GM10266 (cell line): ENCODE measurements around the gene CES2.

ENCODE experiments used
- DNase-seq: peaks from one replicate; pipeline ENCODE4 v3.0.0; 2012; ENCODE audit errors: extremely low spot score
- TF ChIP-seq, protein P1 (sequence below): IDR thresholded peaks from 2 replicates; pipeline ENCODE4 v1.5.1; 2012; ENCODE audit warnings: mild to moderate bottlenecking, low read depth; ENCODE audit not compliant: control insufficient read depth, insufficient read depth; ENCODE audit errors: missing control alignments

Gene CES2

DNA sequence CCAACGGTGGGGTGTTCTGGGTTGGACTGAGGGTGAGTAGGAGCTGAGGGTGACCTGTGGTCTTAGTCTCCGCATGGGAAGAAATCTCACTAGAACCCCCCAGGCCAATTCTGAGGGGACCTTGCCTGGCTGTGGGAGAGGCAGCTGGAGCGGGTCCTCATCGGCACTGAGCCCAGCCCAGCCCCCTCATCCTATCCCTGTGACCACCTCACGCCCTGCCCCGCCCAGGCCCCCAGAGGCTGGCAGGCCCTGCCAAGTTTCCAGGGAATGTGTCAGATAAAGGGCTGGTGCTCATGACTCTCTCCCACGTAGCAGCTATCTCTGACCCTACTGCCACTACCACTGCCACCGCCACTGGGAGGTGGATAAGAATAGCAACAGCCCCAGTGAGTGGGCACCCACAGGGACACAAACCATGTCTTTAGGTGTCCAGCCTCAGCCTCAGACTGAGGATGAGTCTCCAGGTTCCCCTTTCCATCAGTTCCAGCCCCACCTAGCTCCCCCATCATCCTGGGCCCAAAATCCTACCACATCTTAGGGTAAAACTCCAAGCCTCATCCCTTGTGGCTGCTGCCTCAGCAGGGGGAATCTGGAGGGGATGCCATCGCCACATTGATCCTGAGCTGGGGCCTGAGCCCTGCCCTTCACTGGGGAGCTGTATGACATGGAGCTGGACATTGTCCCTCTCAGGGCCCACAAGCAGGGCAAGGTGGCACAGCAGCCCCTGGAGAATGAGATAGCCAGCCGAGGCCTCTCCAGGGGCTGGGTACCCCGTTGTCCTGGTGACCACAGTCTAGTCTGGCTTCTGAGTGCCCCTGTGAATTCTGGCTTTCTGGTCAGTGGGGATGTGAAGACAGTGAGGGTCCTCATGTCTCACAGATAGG lies 31.5 kb upstream of the CES2 start:
- TF ChIP-seq, protein P1, sequence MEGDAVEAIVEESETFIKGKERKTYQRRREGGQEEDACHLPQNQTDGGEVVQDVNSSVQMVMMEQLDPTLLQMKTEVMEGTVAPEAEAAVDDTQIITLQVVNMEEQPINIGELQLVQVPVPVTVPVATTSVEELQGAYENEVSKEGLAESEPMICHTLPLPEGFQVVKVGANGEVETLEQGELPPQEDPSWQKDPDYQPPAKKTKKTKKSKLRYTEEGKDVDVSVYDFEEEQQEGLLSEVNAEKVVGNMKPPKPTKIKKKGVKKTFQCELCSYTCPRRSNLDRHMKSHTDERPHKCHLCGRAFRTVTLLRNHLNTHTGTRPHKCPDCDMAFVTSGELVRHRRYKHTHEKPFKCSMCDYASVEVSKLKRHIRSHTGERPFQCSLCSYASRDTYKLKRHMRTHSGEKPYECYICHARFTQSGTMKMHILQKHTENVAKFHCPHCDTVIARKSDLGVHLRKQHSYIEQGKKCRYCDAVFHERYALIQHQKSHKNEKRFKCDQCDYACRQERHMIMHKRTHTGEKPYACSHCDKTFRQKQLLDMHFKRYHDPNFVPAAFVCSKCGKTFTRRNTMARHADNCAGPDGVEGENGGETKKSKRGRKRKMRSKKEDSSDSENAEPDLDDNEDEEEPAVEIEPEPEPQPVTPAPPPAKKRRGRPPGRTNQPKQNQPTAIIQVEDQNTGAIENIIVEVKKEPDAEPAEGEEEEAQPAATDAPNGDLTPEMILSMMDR = no peak
- DNase-seq = no peak

DNA sequence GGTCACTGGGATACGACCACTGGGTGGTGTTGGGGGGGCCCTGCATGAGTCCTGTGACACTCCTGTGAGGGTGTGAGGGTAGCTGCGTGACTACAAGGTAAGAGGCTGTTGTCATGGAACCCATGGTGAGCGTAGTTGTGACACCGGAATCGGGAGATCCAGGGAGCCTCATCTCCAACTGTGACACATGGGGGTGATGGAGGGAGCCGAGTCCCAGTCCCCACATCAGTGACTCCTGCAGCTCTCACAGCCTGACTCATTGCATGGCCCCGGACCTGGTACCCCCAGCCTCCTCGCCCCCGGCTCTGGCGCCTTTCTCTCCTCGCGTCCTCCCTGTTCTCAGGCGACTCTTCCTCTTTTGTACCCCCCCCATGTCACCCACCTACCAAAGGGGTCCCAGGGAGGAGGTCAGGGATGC lies 30.9 kb upstream of the CES2 start:
- no peak for DNase-seq
- TF ChIP-seq, protein P1 = no peak

DNA sequence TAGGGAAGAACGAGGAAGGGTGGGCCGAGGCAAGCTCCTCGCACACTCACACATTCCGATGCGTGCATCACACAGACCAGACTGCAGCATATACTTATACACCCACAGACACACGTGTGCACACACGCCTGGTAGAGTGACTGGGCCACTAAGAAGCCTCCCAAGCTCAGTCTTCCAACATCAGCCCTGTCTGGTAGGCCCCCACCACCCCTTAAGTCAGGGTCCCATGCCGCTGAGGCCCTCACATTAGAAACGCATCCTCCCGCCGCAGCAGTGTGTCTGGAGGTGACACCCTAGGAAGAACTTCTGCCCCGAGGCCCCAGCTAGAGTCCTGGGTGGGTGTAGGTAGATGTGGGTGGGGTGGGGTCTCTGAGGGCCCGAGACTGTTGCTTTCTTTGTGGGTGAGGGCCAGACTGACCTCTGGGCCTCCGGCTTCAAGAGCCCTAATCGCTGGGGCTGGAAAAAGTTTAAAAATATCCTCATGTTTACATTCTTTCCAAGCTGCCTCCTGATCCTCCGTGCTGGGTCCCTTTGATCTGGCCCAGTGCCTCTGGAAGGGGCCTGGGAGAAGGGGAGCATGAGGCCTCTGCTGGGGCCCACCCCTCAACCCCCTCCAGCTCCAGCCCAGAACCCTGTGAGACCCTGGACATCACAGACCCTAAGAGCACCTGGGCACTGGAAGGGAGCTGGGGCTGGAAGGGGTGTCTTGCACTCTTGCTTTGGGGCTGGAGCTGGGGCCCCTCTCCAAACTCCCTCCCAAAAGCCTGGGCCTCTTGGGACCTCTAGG lies 30.3 kb upstream of the CES2 start:
- TF ChIP-seq, protein P1 = no peak
- DNase-seq = no peak

DNA sequence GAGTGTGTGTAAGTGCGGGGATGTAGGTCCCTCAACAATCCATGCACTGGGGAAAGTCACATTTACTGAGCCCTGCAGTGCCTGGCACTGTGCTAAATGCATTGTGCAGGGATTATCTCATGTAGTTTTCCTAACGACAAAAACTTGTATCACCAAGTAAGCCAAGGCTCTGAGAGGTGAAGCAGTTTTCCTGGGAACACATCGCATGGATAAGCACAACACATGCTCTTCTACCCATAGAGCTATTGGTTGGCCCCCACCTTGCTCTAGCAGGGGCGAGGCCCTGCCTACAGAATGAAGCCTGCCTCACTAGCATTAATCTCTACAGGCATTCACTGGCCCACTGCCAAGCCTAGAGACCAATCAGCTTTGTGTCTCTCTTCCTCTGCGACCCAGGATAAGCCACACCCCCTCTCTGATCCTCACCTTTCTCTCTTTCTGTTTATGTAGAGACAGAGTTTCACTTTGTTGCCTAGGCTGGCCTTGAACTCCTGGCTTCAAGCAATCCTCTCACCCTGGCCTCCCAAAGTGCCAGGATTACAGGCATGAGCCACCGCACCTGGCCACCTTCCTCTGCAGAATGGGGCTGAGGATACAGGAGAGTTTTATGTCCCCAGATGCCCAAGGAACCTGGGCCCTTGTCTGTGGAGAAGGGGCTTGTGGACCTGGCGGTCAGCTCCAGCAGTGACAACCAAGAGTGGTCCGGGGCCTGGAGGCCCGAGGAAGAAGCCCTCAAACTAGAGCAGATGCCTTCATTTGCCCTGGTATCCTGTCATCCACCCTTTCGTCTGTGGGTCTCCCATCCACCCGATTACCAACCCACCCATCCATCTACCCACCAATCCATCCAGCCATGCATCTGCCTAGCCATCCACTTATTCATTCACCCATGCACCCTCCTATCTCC lies 29.4 kb upstream of the CES2 start:
- no peak for DNase-seq
- TF ChIP-seq, protein P1 = no peak

DNA sequence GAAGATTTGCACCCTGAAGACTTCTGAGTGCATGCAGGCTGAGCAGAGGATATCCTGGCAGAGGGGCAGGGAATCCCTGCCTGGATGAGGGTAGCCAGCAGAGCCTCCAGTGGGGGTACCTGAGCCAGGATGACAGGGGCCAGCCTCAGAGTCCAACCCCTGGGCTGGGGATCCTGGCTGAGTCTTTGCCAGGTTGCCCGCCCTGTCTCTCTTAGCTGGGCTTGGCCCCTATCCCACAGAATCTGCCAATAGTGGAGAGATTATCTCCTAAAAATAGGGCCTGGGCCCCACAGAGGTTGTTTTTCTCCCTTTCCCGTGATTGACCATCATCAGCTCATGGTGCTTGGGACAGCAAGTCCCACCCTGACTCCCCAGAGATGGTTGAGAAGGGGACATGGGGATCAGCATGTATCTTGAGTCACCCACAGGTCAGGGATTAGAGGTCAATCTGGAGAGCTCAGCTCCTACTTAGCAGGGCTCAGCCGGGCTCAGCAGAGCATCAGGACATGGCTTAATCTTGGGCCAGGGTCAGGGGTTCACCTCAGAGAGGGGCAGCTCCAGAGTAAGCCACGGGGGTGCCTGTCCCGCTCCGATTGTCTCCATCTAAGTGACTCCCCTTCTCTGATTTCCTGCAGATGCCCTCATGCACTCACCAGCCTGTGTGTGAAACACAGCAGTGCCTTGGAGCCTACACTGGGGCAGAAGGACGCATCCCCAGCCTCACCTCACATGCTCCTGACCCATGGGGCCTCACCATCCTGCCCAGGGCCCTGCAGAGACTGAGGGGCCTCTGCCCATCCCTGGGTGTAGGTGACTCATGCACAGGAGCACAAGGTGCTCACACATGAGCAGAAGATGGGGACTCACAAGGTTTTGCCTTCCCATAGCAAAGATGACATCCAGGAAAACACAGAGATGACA lies 28.1 kb upstream of the CES2 start:
- TF ChIP-seq, protein P1 = no peak
- no peak for DNase-seq

DNA sequence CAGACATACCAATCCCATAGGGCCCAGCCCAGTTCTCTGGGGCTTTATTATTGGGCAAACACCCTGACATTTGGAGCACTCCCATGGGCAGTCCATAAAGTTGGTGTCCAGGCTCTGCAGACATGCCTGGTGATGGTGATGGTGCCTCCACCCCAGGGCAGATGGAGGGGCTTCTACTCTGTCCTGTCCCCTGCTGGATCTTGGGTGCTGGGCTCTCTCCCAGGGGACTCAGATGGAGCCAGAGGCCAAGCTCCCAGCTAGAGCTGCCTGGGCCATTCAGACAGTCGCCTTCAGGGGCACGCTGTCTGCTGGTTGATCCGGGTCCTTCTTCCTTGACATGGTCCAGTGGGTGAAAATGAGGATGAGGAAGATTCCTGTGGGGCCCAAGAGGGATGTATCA lies 27.2 kb upstream of the CES2 start:
- no peak for DNase-seq
- TF ChIP-seq, protein P1 = no peak
